Activated T-helper 1 cell treated with anti-CD3 and anti-CD28 coated beads, Interleukin-12 subunit alpha, Interleukin-12 subunit beta, Interleukin-2, Interleukin-4 antibody, amounts not matched to agents 30 ng/mL and 10 ng/mL and 1 ng/mL, durations not matched to agents 14 hours and 24 hours and 36 hours (primary cell): ENCODE data around the gene CHRNA5. TPM values are rescaled to one million over a fixed set of nuclear protein-coding genes. Genes with fewer than 3 reads are reported as not detected.

Experiments used
- DNase-seq: peaks from one replicate; pipeline ENCODE4 v3.0.0; 2021; ENCODE audit warnings: low spot score
- H3K27ac Mint-ChIP-seq: one replicate; pipeline ENCODE4 v1.8.0; 2021; ENCODE audit warnings: mild to moderate bottlenecking, mixed read lengths
- H3K27me3 Mint-ChIP-seq: one replicate; pipeline ENCODE4 v1.8.0; 2022; ENCODE audit warnings: mild to moderate bottlenecking, moderate library complexity, mixed read lengths; ENCODE audit not compliant: insufficient read depth
- H3K36me3 Mint-ChIP-seq: one replicate; pipeline ENCODE4 v1.8.0; 2021; ENCODE audit warnings: low read depth, mixed read lengths
- H3K4me1 Mint-ChIP-seq: one replicate; pipeline ENCODE4 v1.8.0; 2021; ENCODE audit warnings: low read depth, mixed read lengths
- H3K4me3 Mint-ChIP-seq: one replicate; pipeline ENCODE4 v1.8.0; 2021; ENCODE audit warnings: mild to moderate bottlenecking, moderate library complexity, mixed read lengths
- H3K9me3 Mint-ChIP-seq: one replicate; pipeline ENCODE4 v1.8.0; 2021; ENCODE audit warnings: mixed read lengths
- intact Hi-C: fragments of 100-400 bp; cut with micrococcal nuclease; formaldehyde crosslinking; loops from one replicate; pipeline ENCODE4 v1.15.1; 2024
- total RNA-seq: library from RNA; stranded (reverse); gene quantifications from 2 replicates; pipeline ENCODE4 v1.2.3, GENCODE V29; 2022

CHRNA5 gene
- total RNA-seq, 1 donor from 2014 or later, result 10.3 TPM

- no peak for DNase-seq
- H3K9me3 Mint-ChIP-seq, result no peaks in the 10 kb centered on the region
- no peaks in the 10 kb centered on the region for H3K4me1 Mint-ChIP-seq
- H3K4me3 Mint-ChIP-seq, result no peak overlapping the region
- peaks cover 14% of the 10 kb centered on the region for H3K27me3 Mint-ChIP-seq
- intact Hi-C loops, result loop anchor here (1.0 kb wide), 1 partner anchor 71 kb away; no protein-coding TSS in a partner anchor
- H3K36me3 Mint-ChIP-seq, result no peaks in the 10 kb centered on the region
- no peak overlapping the region for H3K27ac Mint-ChIP-seq
Observed at GRCh38 chr15:78638658-78639314, 73.5 kb downstream of the CHRNA5 start.

- H3K9me3 Mint-ChIP-seq, result no peaks in the 10 kb centered on the region
- intact Hi-C loops, result no loop called here
- no peak overlapping the region for H3K4me3 Mint-ChIP-seq
- H3K27me3 Mint-ChIP-seq, result peaks cover 14% of the 10 kb centered on the region
- no peaks in the 10 kb centered on the region for H3K4me1 Mint-ChIP-seq
- H3K36me3 Mint-ChIP-seq, result no peaks in the 10 kb centered on the region
- DNase-seq, result no peak
- H3K27ac Mint-ChIP-seq, result no peak overlapping the region
Observed at GRCh38 chr15:78640527-78641101, 75.3 kb downstream of the CHRNA5 start.

- intact Hi-C loops, result no loop called here
- no peak for DNase-seq
- H3K36me3 Mint-ChIP-seq, result no peaks in the 10 kb centered on the region
Observed at GRCh38 chr15:78641102-78641748, 75.9 kb downstream of the CHRNA5 start, which contains the start of gene CHRNB4. Gene CHRNB4, minus strand, starts transcription at chr15:78641210. Its CDS starts 77 bp downstream, at chr15:78641133.

GRCh38 chr15:78641749-78642275, 76.5 kb downstream of the CHRNA5 start:
- H3K27me3 Mint-ChIP-seq, result peaks cover 14% of the 10 kb centered on the region
- intact Hi-C loops, result no loop called here
- H3K9me3 Mint-ChIP-seq, result no peaks in the 10 kb centered on the region
- H3K27ac Mint-ChIP-seq, result no peak overlapping the region
- no peaks in the 10 kb centered on the region for H3K4me1 Mint-ChIP-seq
- no peak for DNase-seq
- H3K4me3 Mint-ChIP-seq, result peak overlapping the region; percentile 57
- no peaks in the 10 kb centered on the region for H3K36me3 Mint-ChIP-seq

More at GRCh38 chr15:78641102-78641748, 75.9 kb downstream of the CHRNA5 start, which contains the start of gene CHRNB4:
- peak within 1 kb of the TSS; percentile 57 for H3K4me3 Mint-ChIP-seq
- no peak within 1 kb of the TSS for H3K27ac Mint-ChIP-seq
- H3K9me3 Mint-ChIP-seq, result no peaks in the 10 kb centered on the region
- peaks cover 14% of the 10 kb centered on the region for H3K27me3 Mint-ChIP-seq
- no peaks in the 10 kb centered on the region for H3K4me1 Mint-ChIP-seq

- Mint-ChIP-seq H3K27me3 (peaks cover 14% of the 10 kb centered on the region), H3K4me3 (no peak overlapping the region), H3K9me3 (no peaks in the 10 kb centered on the region), H3K36me3 (no peaks in the 10 kb centered on the region), H3K4me1 (no peaks in the 10 kb centered on the region), H3K27ac (no peak overlapping the region)
- intact Hi-C loops, result no loop called here
- DNase-seq, result no peak
Observed at GRCh38 chr15:78642331-78642730, 77.0 kb downstream of the CHRNA5 start.

Other genes with a start within 250 kb of the CHRNA5 start
- not detected in 2 replicates for gene CRABP1, start 225.2 kb upstream of the CHRNA5 start, total RNA-seq
- 98.0 and 103 TPM in 2 replicates for gene IREB2, start 127.3 kb upstream of the CHRNA5 start, total RNA-seq
- 1.2 and 1.4 TPM in 2 replicates for gene HYKK, start 57.9 kb upstream of the CHRNA5 start, total RNA-seq
- gene PSMA4, start 25.1 kb upstream of the CHRNA5 start, total RNA-seq, result 317 and 318 TPM in 2 replicates
- gene CHRNA3, start 55.5 kb downstream of the CHRNA5 start, total RNA-seq, result not detected in 2 replicates
- gene CHRNB4, start 75.7 kb downstream of the CHRNA5 start, total RNA-seq, result not detected in 2 replicates
- gene ADAMTS7, start 245.9 kb downstream of the CHRNA5 start, total RNA-seq, result 0.39 and 0.47 TPM in 2 replicates